Sigmoid colon (tissue), 7 donors: ENCODE results near the gene SNAI3. TPM values are rescaled to one million over a fixed set of nuclear protein-coding genes. Genes with fewer than 3 reads are reported as not detected.

Source experiments
- DNase-seq: peaks from one replicate; pipeline ENCODE4 v3.0.0-alpha.2; 2019
- H3K27ac ChIP-seq, 4 donors: fragments of 200-600 bp; sonication (generic); one replicate each; pipeline ENCODE4 v1.5.1; 2016 to 2019; ENCODE audit warnings: mild to moderate bottlenecking in 1 of 4
- H3K27me3 ChIP-seq, 3 donors: fragments of 200-600 bp; sonication (generic); one replicate each; pipeline ENCODE4 v1.5.1; 2019; ENCODE audit warnings: mild to moderate bottlenecking in 1 of 3
- H3K36me3 ChIP-seq, 4 donors: fragments of 200-600 bp; sonication (generic); one replicate each; pipeline ENCODE4 v1.5.1; 2016 to 2019
- H3K4me1 ChIP-seq, 4 donors: fragments of 200-600 bp; sonication (generic); one replicate each; pipeline ENCODE4 v1.5.1; 2017 to 2019
- H3K4me3 ChIP-seq, 4 donors: fragments of 200-600 bp; sonication (generic); one replicate each; pipeline ENCODE4 v1.5.1; 2017 to 2019; ENCODE audit warnings: mild to moderate bottlenecking in 2 of 4, moderate library complexity in 1 of 4
- H3K9me3 ChIP-seq, 4 donors: fragments of 200-600 bp in 3 of 4; sonication (generic) in 3 of 4; one replicate each; pipeline versions ENCODE4 v1.5.1 to v1.6.1; 2013 to 2019
- CTCF ChIP-seq, 4 experiments: fragments of 450-650 bp in 3 of 4; fragments of 200-600 bp in 1 of 4; IDR thresholded peaks; one replicate each; pipeline ENCODE4 v1.5.1; 2016 to 2019; ENCODE audit warnings: antibody characterized with exemption in 4 of 4, mild to moderate bottlenecking in 3 of 4, moderate library complexity in 2 of 4
- EP300 ChIP-seq, 4 donors: sonication (generic); formaldehyde crosslinking; IDR thresholded peaks; one replicate each; pipeline ENCODE4 v1.6.1; 2017; ENCODE audit warnings: antibody characterized with exemption in 4 of 4
- POLR2A ChIP-seq, 2 donors: fragments of 450-650 bp; IDR thresholded peaks; one replicate each; pipeline ENCODE4 v1.6.1; 2016; ENCODE audit warnings: antibody characterized with exemption in 2 of 2, mild to moderate bottlenecking in 2 of 2, moderate library complexity in 2 of 2
- POLR2AphosphoS5 ChIP-seq, 4 donors: sonication (generic); formaldehyde crosslinking; IDR thresholded peaks; one replicate each; pipeline ENCODE4 v1.6.1; 2017; ENCODE audit warnings: antibody characterized with exemption in 4 of 4
- WGBS, 2 donors: extraction: QIAGEN DNeasy Blood & Tissue Kit; methylation state at CpG; one replicate each; pipeline ENCODE4 v1.1.7; 2013; 5-methylcytosine and 5-hydroxymethylcytosine counted together
- intact Hi-C: fragments of 100-400 bp; cut with DNase I; formaldehyde crosslinking; loops from one replicate; pipeline ENCODE4 v1.15.1; 2023
- polyA plus RNA-seq, 3 donors: library from polyadenylated mRNA; stranded (reverse); fragments of 200-250 nt; gene quantifications; one replicate each; pipeline ENCODE4 v1.2.3, GENCODE V29; 2013
- total RNA-seq, 4 donors: library from RNA; depleted of rRNA; stranded (reverse); fragments of >200 nt; gene quantifications; one replicate each; pipeline ENCODE4 v1.1.0, GENCODE V29; 2016
- donor health status: healthy with polysubstance abuse.
- donor health status: Bipolar disorder and iron deficiency.
- donor health status: healthy.

Gene SNAI3
- total and polyA plus RNA-seq, 7 donors, result 0.46 to 3.0 (median 0.71) TPM; not detected in 2

GRCh38 chr16:88725609-88726407 is 39.5 kb upstream of the SNAI3 start:
- Histone ChIP-seq H3K27me3 (no peaks in the 10 kb centered on the region), H3K36me3 (peaks cover 62 to 85% (median 78%) of the 10 kb centered on the region in 4 donors), H3K9me3 (no peaks in the 10 kb centered on the region), H3K4me1 (no peaks in the 10 kb centered on the region), H3K4me3 (no peak overlapping the region), H3K27ac (no peak overlapping the region)
- no peak for TF ChIP-seq EP300 (IDR thresholded peaks at IDR 0.05)
- no peak for TF ChIP-seq POLR2AphosphoS5 (IDR thresholded peaks at IDR 0.05)
- no peak for TF ChIP-seq CTCF (IDR thresholded peaks at IDR 0.05)
- TF ChIP-seq POLR2A (IDR thresholded peaks at IDR 0.05), result no peak
- DNase-seq, result no peak
- intact Hi-C loops, result no loop called here
- 85 to 91% methylated on average over 32 of the region's 32 CpGs for WGBS, 2 donors

GRCh38 chr16:88724855-88725555 is 38.7 kb upstream of the SNAI3 start:
- no peak for TF ChIP-seq EP300 (IDR thresholded peaks at IDR 0.05)
- no peak for TF ChIP-seq POLR2A (IDR thresholded peaks at IDR 0.05)
- no peak for TF ChIP-seq CTCF (IDR thresholded peaks at IDR 0.05)
- Histone ChIP-seq H3K27ac (no peak overlapping the region), H3K4me3 (no peak overlapping the region), H3K36me3 (peaks cover 67 to 85% (median 82%) of the 10 kb centered on the region in 4 donors), H3K9me3 (no peaks in the 10 kb centered on the region), H3K4me1 (peaks cover 0 to 2% (median under 1%) of the 10 kb centered on the region in 4 donors), H3K27me3 (no peaks in the 10 kb centered on the region)
- intact Hi-C loops, result no loop called here
- 93% methylated on average over 31 of the region's 31 CpGs for WGBS, 2 donors
- no peak for DNase-seq

GRCh38 chr16:88723911-88724310 is 37.6 kb upstream of the SNAI3 start:
- H3K36me3 ChIP-seq, result peaks cover 75 to 93% (median 92%) of the 10 kb centered on the region in 4 donors
- DNase-seq, result no peak
- intact Hi-C loops, result no loop called here

GRCh38 chr16:88723507-88723887 is 37.2 kb upstream of the SNAI3 start:
- Histone ChIP-seq H3K9me3 (no peaks in the 10 kb centered on the region), H3K4me3 (no peak overlapping the region), H3K27ac (no peak overlapping the region), H3K27me3 (no peaks in the 10 kb centered on the region), H3K4me1 (peaks cover 0 to 17% (median 10%) of the 10 kb centered on the region in 4 donors), H3K36me3 (peaks cover 75 to 97% (median 94%) of the 10 kb centered on the region in 4 donors)
- DNase-seq, result no peak
- intact Hi-C loops, result no loop called here
- WGBS, 2 donors, result 91 to 92% methylated on average over 8 of the region's 8 CpGs
- TF ChIP-seq CTCF (IDR thresholded peaks at IDR 0.05) (no peak), POLR2AphosphoS5 (IDR thresholded peaks at IDR 0.05) (no peak), POLR2A (IDR thresholded peaks at IDR 0.05) (no peak), EP300 (IDR thresholded peaks at IDR 0.05) (no peak)

More at GRCh38 chr16:88723911-88724310, 37.6 kb upstream of the SNAI3 start:
- Histone ChIP-seq H3K27ac (no peak overlapping the region), H3K27me3 (no peaks in the 10 kb centered on the region), H3K4me1 (peaks cover 0 to 13% (median 9%) of the 10 kb centered on the region in 4 donors), H3K9me3 (no peaks in the 10 kb centered on the region), H3K4me3 (no peak overlapping the region)
- WGBS, 2 donors, result 93 to 97% methylated on average over 17 of the region's 17 CpGs
- no peak for TF ChIP-seq CTCF (IDR thresholded peaks at IDR 0.05)
- TF ChIP-seq POLR2A (IDR thresholded peaks at IDR 0.05), result no peak
- TF ChIP-seq POLR2AphosphoS5 (IDR thresholded peaks at IDR 0.05), result no peak
